IMR-90 (cell line): ENCODE measurements around the gene ETV7. TPM values are rescaled to one million over a fixed set of nuclear protein-coding genes. Genes with fewer than 3 reads are reported as not detected.

Experiments used
- ATAC-seq: fragments of 200-7000 bp; cut with Tn5 transposase; 2 replicates; pipeline ENCODE4 v1.9.1; 2020; ENCODE audit warnings: low read depth, mild to moderate bottlenecking, moderate library complexity
- BruUV-seq: library from RNA; stranded (reverse); fragments of 400-500 nt; replicated peaks from 2 replicates; lab custom pipeline; 2021; lab: Mats Ljungman, UMichigan
- CTCF ChIA-PET: fragments of 300-600 bp; formaldehyde crosslinking; extraction: SDS; loops from one replicate; lab custom pipeline; 2021; ENCODE audit warnings: antibody characterized with exemption; lab: Yijun Ruan, JAX
- POLR2A ChIA-PET: fragments of 300-600 bp; sonication (Branson Sonifier 250); formaldehyde crosslinking; loops from one replicate; lab custom pipeline; 2022; ENCODE audit warnings: antibody characterized with exemption; ENCODE audit not compliant: unreplicated experiment; lab: Charles Lee
- DNase-seq: peaks from one replicate; pipeline ENCODE4 v3.0.0; 2013
- H2AFZ ChIP-seq: replicated peaks from 2 replicates; pipeline ENCODE3; 2013; ENCODE audit warnings: low read length, mild to moderate bottlenecking; ENCODE audit not compliant: poor library complexity
- H2AK5ac ChIP-seq: 2 replicates; pipeline ENCODE4 v1.6.1; 2013; ENCODE audit warnings: low read depth, low read length, inconsistent platforms
- H2AK9ac ChIP-seq: replicated peaks from 2 replicates; pipeline ENCODE3; 2013; ENCODE audit warnings: mild to moderate bottlenecking, low read depth, low read length, moderate library complexity; ENCODE audit not compliant: poor library complexity
- H2BK120ac ChIP-seq: 2 replicates; pipeline ENCODE4 v1.6.1; 2013; ENCODE audit warnings: low read depth, low read length, inconsistent platforms
- H2BK15ac ChIP-seq: 3 replicates; pipeline ENCODE4 v1.6.1; 2013; ENCODE audit warnings: low read depth, low read length, inconsistent platforms
- H2BK20ac ChIP-seq: 2 replicates; pipeline ENCODE4 v1.6.1; 2013; ENCODE audit warnings: low read depth, mild to moderate bottlenecking, inconsistent platforms, low read length, moderate library complexity
- H2BK5ac ChIP-seq: 2 replicates; pipeline ENCODE4 v1.6.1; 2013; ENCODE audit warnings: mild to moderate bottlenecking, low read depth, low read length, inconsistent platforms; ENCODE audit not compliant: poor library complexity, severe bottlenecking
- H3K14ac ChIP-seq: replicated peaks from 2 replicates; pipeline ENCODE4 v1.6.1; 2013; ENCODE audit warnings: low read depth, low read length, inconsistent platforms
- H3K18ac ChIP-seq: 2 replicates; pipeline ENCODE4 v1.6.1; 2013; ENCODE audit warnings: low read depth, low read length, control low read depth
- H3K23ac ChIP-seq: 2 replicates; pipeline ENCODE4 v1.6.1; 2013; ENCODE audit warnings: low read depth, low read length, inconsistent platforms
- H3K27ac ChIP-seq: 2 replicates; pipeline ENCODE4 v1.5.1; 2013; ENCODE audit warnings: mild to moderate bottlenecking, control low read depth, low read length; ENCODE audit not compliant: insufficient read depth
- H3K27me3 ChIP-seq: 2 replicates; pipeline ENCODE4 v1.6.1; 2013; ENCODE audit warnings: low read length; ENCODE audit not compliant: control insufficient read depth, insufficient read depth
- H3K36me3 ChIP-seq: 2 replicates; pipeline ENCODE4 v1.6.1; 2013; ENCODE audit warnings: low read length, mixed read lengths; ENCODE audit not compliant: control insufficient read depth, insufficient read depth
- H3K4ac ChIP-seq: 2 replicates; pipeline ENCODE4 v1.6.1; 2013; ENCODE audit warnings: low read depth, low read length, inconsistent platforms
- H3K4me1 ChIP-seq: 2 replicates; pipeline ENCODE4 v1.6.1; 2013; ENCODE audit warnings: low read length, mixed read lengths; ENCODE audit not compliant: control insufficient read depth, insufficient read depth
- H3K4me2 ChIP-seq: 2 replicates; pipeline ENCODE4 v1.6.1; 2013; ENCODE audit warnings: low read depth, mild to moderate bottlenecking, control low read depth, low read length, moderate library complexity
- H3K4me3 ChIP-seq: 2 replicates; pipeline ENCODE4 v1.5.1; 2013; ENCODE audit warnings: low read depth, mild to moderate bottlenecking, control low read depth, low read length, moderate library complexity; ENCODE audit not compliant: insufficient read depth
- H3K56ac ChIP-seq: 2 replicates; pipeline ENCODE4 v1.6.1; 2013; ENCODE audit warnings: low read length, inconsistent platforms; ENCODE audit not compliant: insufficient read depth; ENCODE audit errors: extremely low read depth
- H3K79me1 ChIP-seq, 2 experiments: 2 replicates each; pipeline ENCODE4 v1.6.1; 2013; ENCODE audit warnings: low read length in 2 of 2, inconsistent platforms in 1 of 2, low read depth in 1 of 2
- H3K9ac ChIP-seq: 2 replicates; pipeline ENCODE4 v1.6.1; 2013; ENCODE audit warnings: low read depth, low read length, control low read depth
- H3K9me1 ChIP-seq: 2 replicates; pipeline ENCODE4 v1.6.1; 2013; ENCODE audit warnings: low read length, inconsistent platforms; ENCODE audit not compliant: insufficient read depth
- H3K9me3 ChIP-seq: 2 replicates; pipeline ENCODE4 v1.6.1; 2013; ENCODE audit warnings: low read length; ENCODE audit not compliant: control insufficient read depth, insufficient read depth
- H4K20me1 ChIP-seq: 2 replicates; pipeline ENCODE4 v1.6.1; 2013; ENCODE audit warnings: low read length, inconsistent platforms; ENCODE audit not compliant: insufficient read depth
- H4K5ac ChIP-seq: 2 replicates; pipeline ENCODE4 v1.6.1; 2013; ENCODE audit warnings: mild to moderate bottlenecking, low read depth, low read length, control low read depth
- H4K8ac ChIP-seq, 2 experiments: 2 replicates each; pipeline ENCODE4 v1.6.1; 2013; ENCODE audit warnings: low read depth in 2 of 2, low read length in 2 of 2, control low read depth in 1 of 2, inconsistent platforms in 1 of 2
- H4K91ac ChIP-seq: 2 replicates; pipeline ENCODE4 v1.6.1; 2013; ENCODE audit warnings: low read depth, low read length, inconsistent platforms; ENCODE audit not compliant: insufficient read depth
- BHLHE40 ChIP-seq: fragments of 150-350 bp; IDR thresholded peaks from 2 replicates; pipeline ENCODE4 v1.6.1; 2016; ENCODE audit warnings: mild to moderate bottlenecking, low read depth, low read length
- CEBPB ChIP-seq: IDR thresholded peaks from 2 replicates; pipeline ENCODE4 v1.6.1; 2012; ENCODE audit warnings: low read depth, low read length, improper control_type of control experiment
- CHD1 ChIP-seq: IDR thresholded peaks from 2 replicates; pipeline ENCODE4 v1.6.1; 2012; ENCODE audit warnings: low read depth, low read length, improper control_type of control experiment
- CTCF ChIP-seq: conservative IDR thresholded peaks from 2 replicates; pipeline ENCODE4 v1.5.1; 2012; ENCODE audit warnings: mild to moderate bottlenecking, low read depth, low read length, improper control_type of control experiment
- MAFK ChIP-seq: IDR thresholded peaks from 2 replicates; pipeline ENCODE4 v1.6.1; 2012; ENCODE audit warnings: low read depth, low read length, improper control_type of control experiment
- MAZ ChIP-seq: IDR thresholded peaks from 2 replicates; pipeline ENCODE4 v1.6.1; 2012; ENCODE audit warnings: low read depth, mild to moderate bottlenecking, low read length, improper control_type of control experiment, moderate library complexity, borderline replicate concordance
- POLR2A ChIP-seq: IDR thresholded peaks from 2 replicates; pipeline ENCODE4 v1.6.1; 2012; ENCODE audit warnings: mild to moderate bottlenecking, low read depth, low read length
- RAD21 ChIP-seq: IDR thresholded peaks from 2 replicates; pipeline ENCODE4 v1.6.1; 2012; ENCODE audit warnings: low read length, improper control_type of control experiment
- RCOR1 ChIP-seq: IDR thresholded peaks from 2 replicates; pipeline ENCODE4 v1.6.1; 2012; ENCODE audit warnings: mild to moderate bottlenecking, low read length, improper control_type of control experiment; ENCODE audit not compliant: insufficient replicate concordance
- SMC3 ChIP-seq: fragments of 150-350 bp; IDR thresholded peaks from 2 replicates; pipeline ENCODE4 v1.6.1; 2016; ENCODE audit warnings: low read depth, mild to moderate bottlenecking, antibody characterized with exemption, low read length, moderate library complexity
- WGBS, 2 experiments: methylation state at CpG; one replicate each; pipeline versions ENCODE4 v1.1.5 to v1.1.7; 2013; ENCODE audit warnings: missing lambda C conversion rate in 2 of 2; ENCODE audit not compliant: insufficient read length in 1 of 2; ENCODE audit errors: extremely low coverage in 2 of 2; 5-methylcytosine and 5-hydroxymethylcytosine counted together
- dilution Hi-C: fragments of 300-500 bp; cut with HindIII; formaldehyde crosslinking; loops from one replicate; pipeline ENCODE4 v1.14.3; 2018; ENCODE audit warnings: low sequenced_read_pairs; ENCODE audit not compliant: unreplicated experiment
- in situ Hi-C: fragments of 300-500 bp; cut with MboI; formaldehyde crosslinking; loops from 3 replicates; pipeline ENCODE4 v1.14.3; 2019; ENCODE audit warnings: low sequenced_read_pairs, inconsistent platforms, mixed read lengths
- intact Hi-C: fragments of 100-400 bp; cut with micrococcal nuclease; formaldehyde crosslinking; loops from 2 replicates; pipeline ENCODE4 v1.10.0; 2022
- polyA plus RNA-seq, 3 experiments: library from polyadenylated mRNA; depleted of rRNA; stranded (reverse); fragments of >200 nt; gene quantifications; 2 replicates each; pipeline ENCODE4 v1.2.3, GENCODE V29; 2012; ENCODE audit warnings: low replicate concordance in 1 of 3
- total RNA-seq: library from RNA; depleted of rRNA; stranded (reverse); fragments of >200 nt; gene quantifications from 2 replicates; pipeline ENCODE4 v1.2.3, GENCODE V29; 2012
- TF ChIP-seq, protein P1 (sequence below): fragments of 150-350 bp; IDR thresholded peaks from 2 replicates; pipeline ENCODE4 v1.6.1; 2016; ENCODE audit warnings: low read depth, mild to moderate bottlenecking, low read length, moderate library complexity, borderline replicate concordance

ETV7 gene
- total and polyA plus RNA-seq, 2 of the 4 experiments (the other 2 are of a cell fraction), result 0.17 to 0.18 TPM

DNA sequence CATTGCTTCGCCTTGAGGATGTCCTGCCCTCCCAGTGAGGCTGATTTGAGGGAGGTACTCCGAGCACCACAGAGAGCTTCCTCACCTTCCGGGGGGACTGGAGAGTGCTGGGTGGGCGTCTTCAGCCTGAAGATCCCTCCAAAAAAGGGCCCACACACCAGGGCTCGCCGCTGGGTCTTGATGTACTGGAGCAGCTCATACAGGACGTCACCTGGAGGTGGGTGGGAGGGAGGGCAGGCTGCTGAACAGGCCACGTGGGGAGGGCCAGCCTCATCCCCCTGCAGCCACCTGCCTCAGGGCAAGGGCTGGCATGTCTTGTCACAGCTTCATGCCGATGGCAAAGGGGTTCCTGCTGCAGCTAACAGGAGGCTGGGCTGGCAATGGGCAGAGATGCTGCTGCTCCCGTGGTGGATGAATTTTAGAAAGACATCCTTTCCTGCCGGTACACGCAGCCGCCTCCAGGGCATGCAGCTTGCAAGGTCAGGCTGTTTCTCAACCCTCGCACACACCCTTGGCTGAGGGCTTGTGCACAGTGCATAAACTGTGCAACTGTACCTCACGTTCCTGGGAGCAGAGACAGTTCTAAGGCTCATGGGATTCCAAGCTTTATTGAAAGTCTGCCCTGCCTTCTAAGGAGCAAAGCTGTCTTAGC lies 14.0 kb downstream of the ETV7 start:
- 0 out of 2 replicates have a peak, but pooled peaks have one; percentile 30 for ATAC-seq
- no peak overlapping the region for H3K18ac ChIP-seq
- no peaks in the 10 kb centered on the region for H3K36me3 ChIP-seq
- H3K4ac ChIP-seq, result no peak overlapping the region
- H2AK5ac ChIP-seq, result no peak overlapping the region
- no peak overlapping the region for H4K8ac ChIP-seq
- no peak overlapping the region for H3K23ac ChIP-seq
- H3K4me2 ChIP-seq, result no peak overlapping the region
- H3K79me1 ChIP-seq, result no peaks in the 10 kb centered on the region
- H3K56ac ChIP-seq, result no peak overlapping the region
- no peaks in the 10 kb centered on the region for H3K9me3 ChIP-seq
- no peak overlapping the region for H3K9ac ChIP-seq
- H4K91ac ChIP-seq, result no peak overlapping the region
- no peaks in the 10 kb centered on the region for H4K20me1 ChIP-seq
- H3K4me1 ChIP-seq, result peaks cover 3% of the 10 kb centered on the region
- H3K14ac ChIP-seq, result no peak overlapping the region
- ChIA-PET POLR2A (no interaction called here), CTCF (interaction anchor here (0.6 to 1.2 kb wide), 3 partner anchors 13 to 1432 kb away, joined by 3 to 5 read pairs (median 3); no protein-coding TSS in a partner anchor)
- peak overlapping the region; percentile 38 for H2AFZ ChIP-seq
- H2BK120ac ChIP-seq, result no peak overlapping the region
- H2BK20ac ChIP-seq, result no peak overlapping the region
- no peak overlapping the region for H3K4me3 ChIP-seq
- peaks cover 35% of the 10 kb centered on the region for H3K27me3 ChIP-seq
- H2BK5ac ChIP-seq, result no peak overlapping the region
- no peak overlapping the region for H4K5ac ChIP-seq
- H3K9me1 ChIP-seq, result 0 out of 2 replicates have a peak, but pooled peaks cover 3% of the 10 kb centered on the region
- no TSS peak for BruUV-seq
- TF ChIP-seq, protein P1, sequence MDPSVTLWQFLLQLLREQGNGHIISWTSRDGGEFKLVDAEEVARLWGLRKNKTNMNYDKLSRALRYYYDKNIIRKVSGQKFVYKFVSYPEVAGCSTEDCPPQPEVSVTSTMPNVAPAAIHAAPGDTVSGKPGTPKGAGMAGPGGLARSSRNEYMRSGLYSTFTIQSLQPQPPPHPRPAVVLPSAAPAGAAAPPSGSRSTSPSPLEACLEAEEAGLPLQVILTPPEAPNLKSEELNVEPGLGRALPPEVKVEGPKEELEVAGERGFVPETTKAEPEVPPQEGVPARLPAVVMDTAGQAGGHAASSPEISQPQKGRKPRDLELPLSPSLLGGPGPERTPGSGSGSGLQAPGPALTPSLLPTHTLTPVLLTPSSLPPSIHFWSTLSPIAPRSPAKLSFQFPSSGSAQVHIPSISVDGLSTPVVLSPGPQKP, result no peak
- no peak for TF ChIP-seq RAD21
- no peak for TF ChIP-seq RCOR1
- TF ChIP-seq MAZ, result no peak
- TF ChIP-seq CTCF, result no peak
- no peak for TF ChIP-seq POLR2A
- no peak for TF ChIP-seq CHD1
- TF ChIP-seq MAFK, result no peak
- TF ChIP-seq CEBPB, result no peak
- no peak for TF ChIP-seq SMC3
- TF ChIP-seq BHLHE40, result no peak
- in situ Hi-C loops, result no loop called here
- intact Hi-C loops, result no loop called here
- no peak overlapping the region for H2BK15ac ChIP-seq
- no peak overlapping the region for H3K27ac ChIP-seq
- H2AK9ac ChIP-seq, result no peak overlapping the region
- 33% methylated on average over 8 of the region's 15 CpGs; no CpG with 5 or more reads in 1 of the 2 experiments for WGBS, 2 experiments
- dilution Hi-C loops, result no loop called here
- DNase-seq, result no peak
